H9 (cell line): ENCODE results near the gene MTERF4. TPM values are rescaled to one million over a fixed set of nuclear protein-coding genes. Genes with fewer than 3 reads are reported as not detected.

Experiments
- DNase-seq: peaks from one replicate; pipeline ENCODE4 v3.0.0-alpha.2; 2017
- H2AFZ ChIP-seq: one replicate; pipeline ENCODE4 v1.6.1; 2013; ENCODE audit warnings: mild to moderate bottlenecking, low read length, control low read depth, moderate library complexity
- H2AK5ac ChIP-seq: 2 replicates; pipeline ENCODE4 v1.6.1; 2013; ENCODE audit warnings: low read length, control low read depth, mixed read lengths; ENCODE audit not compliant: insufficient read length
- H2BK120ac ChIP-seq: one replicate; pipeline ENCODE4 v1.6.1; 2013; ENCODE audit warnings: low read depth, mild to moderate bottlenecking, low read length, control low read depth, inconsistent platforms; ENCODE audit not compliant: poor library complexity, severe bottlenecking
- H2BK12ac ChIP-seq: 2 replicates; pipeline ENCODE4 v1.6.1; 2013; ENCODE audit warnings: low read length, control low read depth, mixed read lengths, low read depth; ENCODE audit not compliant: insufficient read length
- H2BK15ac ChIP-seq: 2 replicates; pipeline ENCODE4 v1.6.1; 2013; ENCODE audit warnings: low read depth, low read length, control low read depth
- H2BK20ac ChIP-seq: one replicate; pipeline ENCODE4 v1.6.1; 2013; ENCODE audit warnings: low read depth, mild to moderate bottlenecking, low read length, control low read depth, inconsistent platforms; ENCODE audit not compliant: poor library complexity, severe bottlenecking
- H2BK5ac ChIP-seq: 2 replicates; pipeline ENCODE4 v1.6.1; 2013; ENCODE audit warnings: low read length, control low read depth, mixed read lengths; ENCODE audit not compliant: insufficient read length
- H3K14ac ChIP-seq: 2 replicates; pipeline ENCODE4 v1.6.1; 2013; ENCODE audit warnings: low read length, control low read depth; ENCODE audit not compliant: insufficient read depth
- H3K18ac ChIP-seq: 2 replicates; pipeline ENCODE4 v1.6.1; 2013; ENCODE audit warnings: low read depth, mild to moderate bottlenecking, mixed read lengths, low read length, control low read depth; ENCODE audit not compliant: insufficient read length
- H3K23ac ChIP-seq: 2 replicates; pipeline ENCODE4 v1.6.1; 2013; ENCODE audit warnings: low read length, control low read depth, mixed read lengths, low read depth; ENCODE audit not compliant: insufficient read length
- H3K23me2 ChIP-seq: 2 replicates; pipeline ENCODE4 v1.6.1; 2013; ENCODE audit warnings: low read depth, mild to moderate bottlenecking, mixed read lengths, low read length, control low read depth; ENCODE audit not compliant: insufficient read length, poor library complexity, severe bottlenecking
- H3K27ac ChIP-seq: 2 replicates; pipeline ENCODE4 v1.5.1; 2013; ENCODE audit warnings: low read length, control low read depth, mixed read lengths, low read depth; ENCODE audit not compliant: insufficient read length
- H3K27me3 ChIP-seq: 2 replicates; pipeline ENCODE4 v1.6.1; 2013; ENCODE audit warnings: low read length, control low read depth, inconsistent platforms; ENCODE audit not compliant: insufficient read depth
- H3K4ac ChIP-seq: 2 replicates; pipeline ENCODE4 v1.6.1; 2013; ENCODE audit warnings: low read depth, mild to moderate bottlenecking, control low read depth, inconsistent platforms, low read length, moderate library complexity
- H3K4me1 ChIP-seq: 2 replicates; pipeline ENCODE4 v1.6.1; 2013; ENCODE audit warnings: low read length, control low read depth, inconsistent platforms; ENCODE audit not compliant: insufficient read depth
- H3K4me2 ChIP-seq: 2 replicates; pipeline ENCODE4 v1.6.1; 2013; ENCODE audit warnings: low read length, control low read depth, mixed read lengths; ENCODE audit not compliant: insufficient read length, insufficient read depth
- H3K56ac ChIP-seq: 2 replicates; pipeline ENCODE4 v1.6.1; 2013; ENCODE audit warnings: low read depth, mild to moderate bottlenecking, mixed read lengths, low read length, control low read depth; ENCODE audit not compliant: insufficient read length
- H3K79me1 ChIP-seq: 2 replicates; pipeline ENCODE4 v1.6.1; 2013; ENCODE audit warnings: low read depth, mild to moderate bottlenecking, moderate library complexity, low read length, control low read depth, inconsistent platforms; ENCODE audit not compliant: insufficient read depth, poor library complexity, severe bottlenecking
- H3K79me2 ChIP-seq: 2 replicates; pipeline ENCODE4 v1.6.1; 2013; ENCODE audit warnings: low read length, control low read depth, inconsistent platforms; ENCODE audit not compliant: insufficient read depth
- H3K9ac ChIP-seq: 2 replicates; pipeline ENCODE4 v1.6.1; 2013; ENCODE audit warnings: low read length, control low read depth, mixed read lengths; ENCODE audit not compliant: insufficient read length; ENCODE audit errors: extremely low read depth
- H3K9me3 ChIP-seq: one replicate; pipeline ENCODE4 v1.6.1; 2013; ENCODE audit warnings: low read depth, low read length, inconsistent platforms; ENCODE audit not compliant: control insufficient read depth
- H3T11ph ChIP-seq: one replicate; pipeline ENCODE4 v1.6.1; 2013; ENCODE audit warnings: mild to moderate bottlenecking, low read length, control low read depth, inconsistent platforms
- H4K20me1 ChIP-seq: one replicate; pipeline ENCODE4 v1.6.1; 2013; ENCODE audit not compliant: control insufficient read depth, insufficient read length, insufficient read depth
- H4K5ac ChIP-seq: 2 replicates; pipeline ENCODE4 v1.6.1; 2013; ENCODE audit warnings: low read depth, mild to moderate bottlenecking, mixed read lengths, low read length, control low read depth; ENCODE audit not compliant: insufficient read length
- H4K8ac ChIP-seq: replicated peaks from 2 replicates; pipeline ENCODE4 v1.6.1; 2013; ENCODE audit warnings: low read length, control low read depth, mixed read lengths, low read depth; ENCODE audit not compliant: insufficient read length
- H4K91ac ChIP-seq: 2 replicates; pipeline ENCODE4 v1.6.1; 2013; ENCODE audit warnings: low read depth, mild to moderate bottlenecking, moderate library complexity, mixed read lengths, low read length, control low read depth; ENCODE audit not compliant: insufficient read length
- H3K27ac Mint-ChIP-seq, 3 experiments: 2 replicates in 2 of 3; 3 replicates in 1 of 3; pipeline ENCODE4 v1.8.0; 2020 to 2021; ENCODE audit warnings: mixed read lengths in 3 of 3, mild to moderate bottlenecking in 1 of 3, moderate library complexity in 1 of 3
- H3K27me3 Mint-ChIP-seq: 2 replicates; pipeline ENCODE4 v1.8.0; 2021; ENCODE audit warnings: low read depth, mild to moderate bottlenecking, moderate library complexity, mixed read lengths
- H3K36me3 Mint-ChIP-seq, 3 experiments: 2 replicates in 2 of 3; 3 replicates in 1 of 3; pipeline ENCODE4 v1.8.0; 2020 to 2021; ENCODE audit warnings: low read depth in 3 of 3, mixed read lengths in 3 of 3; ENCODE audit not compliant: insufficient read depth in 1 of 3
- H3K4me1 Mint-ChIP-seq, 2 experiments: 2 replicates each; pipeline ENCODE4 v1.8.0; 2020; ENCODE audit warnings: mixed read lengths in 2 of 2
- H3K4me3 Mint-ChIP-seq, 2 experiments: 2 replicates in 1 of 2; 3 replicates in 1 of 2; pipeline ENCODE4 v1.8.0; 2020 to 2021; ENCODE audit warnings: mild to moderate bottlenecking in 2 of 2, mixed read lengths in 2 of 2, moderate library complexity in 1 of 2
- H3K9me3 Mint-ChIP-seq, 2 experiments: 2 replicates in 1 of 2; 3 replicates in 1 of 2; pipeline ENCODE4 v1.8.0; 2020; ENCODE audit warnings: mild to moderate bottlenecking in 2 of 2, mixed read lengths in 2 of 2, moderate library complexity in 1 of 2
- CTCF ChIP-seq: fragments of 200-600 bp; sonication (generic); conservative IDR thresholded peaks from 3 replicates; pipeline ENCODE4 v1.8.0; 2021; ENCODE audit warnings: antibody characterized with exemption, mild to moderate bottlenecking
- WGBS: extraction: QIAGEN DNeasy Blood & Tissue Kit; methylation state at CpG from one replicate; pipeline ENCODE4 v1.1.7; 2013; ENCODE audit warnings: missing lambda C conversion rate, low lambda C conversion rate, mixed read lengths; ENCODE audit not compliant: insufficient read length; ENCODE audit errors: extremely low coverage; 5-methylcytosine and 5-hydroxymethylcytosine counted together
- total RNA-seq: library from RNA; stranded (reverse); gene quantifications from 2 replicates; pipeline ENCODE4 v1.2.1, GENCODE V29; 2021

Gene MTERF4
- total RNA-seq, 1 experiment from 2014 or later: 35.0 TPM

GRCh38 chr2:241147336-241147735 is 45.2 kb upstream of the MTERF4 start:
- H3K4me1 Mint-ChIP-seq: peaks cover 27 to 30% of the 10 kb centered on the region in 2 experiments
- H3K4ac ChIP-seq: no peak overlapping the region
- no peak overlapping the region for H3K18ac ChIP-seq
- H3K79me2 ChIP-seq: no peaks in the 10 kb centered on the region
- H3K27ac Mint-ChIP-seq: no peak overlapping the region
- no peak overlapping the region for H3K14ac ChIP-seq
- no peaks in the 10 kb centered on the region for H3K79me1 ChIP-seq
- H4K5ac ChIP-seq: no peak overlapping the region
- no peak overlapping the region for H3K4me2 ChIP-seq
- H3K27me3 ChIP-seq: no peaks in the 10 kb centered on the region
- no peak overlapping the region for H4K91ac ChIP-seq
- no peaks in the 10 kb centered on the region for H3K9me3 ChIP-seq
- H3K27me3 Mint-ChIP-seq: peaks cover 3% of the 10 kb centered on the region
- no peak overlapping the region for H2AK5ac ChIP-seq
- WGBS: no CpG with 5 or more reads among the region's 3 CpGs
- no peak overlapping the region for H3K9ac ChIP-seq
- peaks cover 12% of the 10 kb centered on the region; the same call in 1 of the 2 replicates for H3K4me1 ChIP-seq
- H2BK20ac ChIP-seq: no peak overlapping the region
- no peak overlapping the region for H2AFZ ChIP-seq
- no peak overlapping the region for H3K23ac ChIP-seq
- H3K23me2 ChIP-seq: peaks cover 10% of the 10 kb centered on the region
- no peak overlapping the region for H3T11ph ChIP-seq
- no peak overlapping the region for H3K27ac ChIP-seq
- H2BK12ac ChIP-seq: no peak overlapping the region
- peaks cover 0 to 12% (median 7%) of the 10 kb centered on the region in 3 experiments; a peak in 4 of 7 replicates for H3K36me3 Mint-ChIP-seq
- no peak for TF ChIP-seq CTCF
- H2BK120ac ChIP-seq: no peak overlapping the region
- DNase-seq: no peak
- H2BK15ac ChIP-seq: no peak overlapping the region
- H2BK5ac ChIP-seq: no peak overlapping the region
- H3K4me3 Mint-ChIP-seq: peak overlapping the region; percentile 87 to 95; a peak in 2 of 5 replicates
- H3K9me3 Mint-ChIP-seq: no peaks in the 10 kb centered on the region; a peak in 1 of 5 replicates
- H3K56ac ChIP-seq: no peak overlapping the region
- H4K20me1 ChIP-seq: no peaks in the 10 kb centered on the region
- no peak overlapping the region for H4K8ac ChIP-seq
